HG02840 (cell line): Measurements from ENCODE around the gene CAPN15.

Source experiments
- ATAC-seq: cut with Tn5 transposase; IDR thresholded peaks from one replicate; pipeline ENCODE4 v1.9.1; 2021; ENCODE audit warnings: mild to moderate bottlenecking, moderate library complexity, moderate number of reproducible peaks; ENCODE audit not compliant: unreplicated experiment, low FRiP score

The CAPN15 gene

DNA sequence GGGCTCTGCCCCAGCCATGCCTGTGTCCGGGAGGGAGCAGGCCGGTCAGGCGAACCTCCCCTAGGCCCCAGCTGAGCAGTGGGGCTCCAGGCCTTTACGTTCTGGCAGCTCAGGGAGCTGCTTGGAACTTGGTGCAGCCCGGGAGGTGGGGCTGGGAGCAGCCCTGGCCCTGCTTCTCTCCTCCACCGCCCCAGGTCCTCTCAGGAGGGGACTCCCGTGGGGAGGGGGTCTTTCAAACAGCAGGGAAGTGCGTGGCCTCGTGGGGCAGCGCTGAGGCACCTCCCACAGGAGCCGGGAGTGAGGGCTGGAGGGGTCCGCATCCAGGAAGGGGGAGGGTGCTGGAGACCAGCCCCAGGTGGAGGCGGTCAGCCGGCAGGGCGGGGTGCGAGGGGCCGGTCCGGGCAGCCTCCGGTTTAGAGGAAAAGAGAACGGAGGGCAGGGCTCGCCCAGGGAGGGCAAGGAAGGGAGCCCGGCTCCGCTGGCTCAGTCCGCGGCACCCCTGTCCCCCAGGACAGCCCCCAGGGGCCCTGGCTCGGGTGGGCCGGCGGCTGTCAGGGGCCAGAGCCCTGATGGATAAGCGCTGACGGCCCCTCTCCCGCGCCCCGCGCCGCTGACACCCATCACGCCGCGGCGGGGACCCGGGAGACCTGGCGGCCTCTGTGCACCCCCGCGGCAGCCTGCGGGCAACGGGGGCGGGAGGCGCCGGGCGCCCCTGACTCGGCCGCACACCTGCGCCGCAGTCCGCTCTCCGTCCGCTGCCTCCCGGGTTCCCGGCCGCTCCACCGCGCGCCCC is 32.1 kb downstream of the CAPN15 start:
- ATAC-seq, result no peak

DNA sequence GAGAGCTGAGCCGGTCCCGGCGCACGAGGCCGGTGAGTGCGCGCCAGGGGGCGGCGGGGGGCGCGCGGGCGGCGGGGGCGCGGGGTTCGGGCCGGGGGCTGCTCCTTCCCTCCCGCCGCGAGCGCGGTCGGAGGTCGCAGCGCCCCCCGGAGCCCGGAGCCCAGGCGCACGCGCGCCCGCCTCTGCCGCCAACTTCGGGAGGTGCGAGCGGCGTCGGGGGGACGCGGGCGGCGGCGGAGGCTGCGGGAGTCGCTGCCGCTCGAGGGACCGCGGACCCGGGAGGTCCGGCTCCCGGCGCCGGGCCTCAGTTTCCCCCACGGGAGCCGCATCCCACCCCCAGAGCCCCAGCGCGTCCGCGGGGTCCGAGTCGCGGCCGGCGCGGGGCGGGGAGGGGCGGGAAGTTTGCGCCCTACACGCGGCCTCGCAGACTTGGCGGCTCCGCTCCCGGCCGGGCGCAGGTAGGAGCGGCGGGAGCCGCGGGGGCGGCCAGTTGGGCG is 32.7 kb downstream of the CAPN15 start, which contains the start of gene PRR35:
Gene PRR35, plus strand, starts transcription at position 191 of the 497 bp plus-strand sequence. CDS start 2,901 bp downstream, outside the sequence.
- no peak for ATAC-seq

DNA sequence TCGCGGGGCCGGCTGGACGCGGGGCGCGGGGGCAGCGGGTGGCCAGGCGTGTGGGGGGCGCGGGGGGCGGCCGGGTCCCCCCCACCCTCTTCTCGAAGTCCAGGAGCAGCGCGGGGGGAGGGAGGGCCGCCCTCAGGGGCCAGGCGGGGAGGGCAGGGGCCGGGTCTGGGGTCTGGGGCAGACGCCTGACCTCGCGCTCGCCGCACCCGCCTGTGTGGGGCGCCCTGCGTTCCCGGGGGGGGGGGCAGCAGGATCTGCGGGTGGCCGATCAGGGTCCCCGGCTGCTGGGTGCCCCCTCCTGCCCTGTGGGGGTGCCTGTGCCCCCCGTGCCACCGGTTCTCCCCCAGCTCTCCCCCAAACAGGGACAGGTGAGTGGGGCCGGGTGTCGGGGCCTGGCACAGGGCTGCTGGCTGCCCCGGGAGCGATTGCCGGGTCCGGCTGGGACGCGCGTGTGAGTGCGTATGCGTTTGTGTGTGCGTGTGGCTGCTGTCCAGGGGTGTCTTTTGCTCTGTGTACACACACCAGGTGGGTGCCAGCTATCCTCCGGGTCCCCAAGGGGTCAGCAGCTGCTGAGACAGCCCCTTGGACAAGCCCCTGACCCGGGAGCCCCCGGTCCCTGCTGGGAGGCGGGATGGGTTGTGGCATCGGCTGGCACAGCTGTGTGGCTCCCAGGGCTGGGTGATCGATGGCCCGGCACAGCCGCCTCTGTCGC is 33.3 kb downstream of the CAPN15 start:
- ATAC-seq, result no peak

DNA sequence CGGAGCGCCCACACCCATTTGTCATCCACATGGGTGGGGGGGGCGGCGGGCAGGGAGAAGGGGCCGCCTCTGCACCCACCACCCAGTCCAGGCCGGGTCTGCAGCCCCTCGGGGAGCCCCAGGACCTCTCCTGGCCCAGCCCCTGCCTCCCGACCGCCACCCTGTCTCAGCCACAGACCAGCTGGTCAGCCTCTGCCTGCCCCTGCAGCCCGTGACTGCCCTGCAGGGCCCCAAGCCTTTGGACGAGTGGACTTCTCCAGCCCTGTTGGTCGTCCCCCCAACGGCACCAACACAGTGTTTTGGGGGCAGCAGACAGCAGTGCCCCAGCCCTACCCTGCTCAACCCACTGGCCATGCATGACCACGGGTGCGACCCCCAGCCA is 33.9 kb downstream of the CAPN15 start:
- no peak for ATAC-seq

DNA sequence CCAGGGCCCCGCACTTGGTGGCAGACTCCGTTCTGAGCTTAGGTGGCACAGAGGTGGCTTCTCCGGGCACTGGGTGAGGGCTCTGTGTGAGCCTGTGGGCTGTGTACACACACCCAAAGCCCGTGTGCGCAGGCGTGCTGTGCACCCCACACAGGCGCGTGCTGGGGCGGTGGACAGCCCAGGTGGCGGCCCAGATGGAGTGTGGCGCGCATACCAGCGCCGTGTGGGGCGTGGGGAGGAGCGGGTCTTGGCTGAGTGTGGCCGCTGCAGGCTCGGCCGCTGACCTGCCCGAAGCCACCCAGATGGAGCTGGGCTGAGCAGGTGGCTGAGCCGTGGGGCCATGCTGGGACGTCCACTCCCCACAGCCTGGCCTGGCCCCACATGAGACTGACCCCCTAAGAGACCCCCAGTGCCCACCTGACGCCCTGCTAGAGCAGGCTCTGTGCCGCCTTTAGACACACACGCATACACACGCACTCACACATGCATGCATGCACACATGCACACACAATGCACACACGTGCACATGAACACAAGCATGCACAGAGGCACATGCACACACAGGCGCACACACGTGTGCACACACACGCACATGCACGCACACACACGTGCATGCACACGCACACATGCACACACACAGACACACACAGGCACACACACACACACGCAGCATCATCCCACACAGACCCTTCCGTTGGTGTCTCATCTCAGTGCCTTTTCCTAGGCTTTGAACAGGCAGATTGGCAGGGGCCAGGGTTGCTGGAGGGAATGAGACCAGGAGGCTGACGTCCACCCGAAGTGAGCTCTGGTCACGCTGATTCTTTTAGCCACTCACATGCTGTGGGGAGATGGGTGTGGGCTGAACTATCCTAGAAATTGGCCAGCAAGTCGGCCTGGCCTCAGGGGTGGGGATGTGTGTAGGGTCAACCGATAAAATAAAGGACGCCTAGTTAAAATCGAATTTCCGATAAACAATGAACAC is 34.7 kb downstream of the CAPN15 start:
- ATAC-seq, result no peak

- ATAC-seq, result no peak
These were observed 35.6 kb downstream of the CAPN15 start for GRCh38 chr16:563072-563644.

DNA sequence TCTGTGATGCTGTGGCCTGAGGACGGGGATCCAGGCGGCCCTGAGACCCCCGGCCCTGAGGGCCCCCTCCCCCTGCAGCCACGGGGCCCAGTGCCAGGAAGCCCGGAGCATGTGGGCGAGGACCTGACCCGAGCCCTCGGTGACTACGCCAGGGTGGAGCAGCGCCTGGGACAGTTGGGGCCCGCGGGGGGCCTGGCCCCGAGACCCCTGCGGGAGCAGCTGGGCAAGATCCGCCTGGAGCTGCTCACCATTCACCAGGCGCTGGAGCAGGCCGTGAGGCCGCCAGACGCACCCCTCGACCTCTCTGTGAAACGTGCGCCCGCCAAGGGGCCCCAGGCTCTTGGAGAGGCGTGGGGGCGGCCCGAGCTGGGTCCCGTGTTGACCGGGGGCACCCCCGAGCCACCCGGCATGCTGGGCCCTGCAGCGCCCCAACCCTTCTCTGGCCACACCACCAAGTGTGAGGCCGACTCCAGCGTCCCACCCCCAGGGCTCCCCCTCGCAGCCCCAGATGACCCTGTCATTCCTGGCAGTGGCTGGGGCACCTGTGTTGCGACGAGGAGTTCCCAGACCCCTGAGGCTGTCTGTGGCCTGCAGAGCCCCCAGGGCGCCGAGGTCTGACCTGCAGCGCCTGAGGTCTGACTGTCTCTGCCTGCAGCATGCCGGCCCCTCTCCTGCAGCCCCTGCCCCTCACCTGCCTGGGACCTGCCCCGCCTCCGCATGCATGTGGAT is 37.3 kb downstream of the CAPN15 start:
- ATAC-seq, result no peak

- ATAC-seq, result no peak
These were observed 38.2 kb downstream of the CAPN15 start for GRCh38 chr16:565419-566330.

GRCh38 chr16:566475-567372 is 39.2 kb downstream of the CAPN15 start, which contains the start of gene NHLRC4:
Gene NHLRC4, plus strand, starts transcription at chr16:567005. Its CDS starts 1,043 bp downstream, at chr16:568048.
- ATAC-seq, result peak; percentile 40

DNA sequence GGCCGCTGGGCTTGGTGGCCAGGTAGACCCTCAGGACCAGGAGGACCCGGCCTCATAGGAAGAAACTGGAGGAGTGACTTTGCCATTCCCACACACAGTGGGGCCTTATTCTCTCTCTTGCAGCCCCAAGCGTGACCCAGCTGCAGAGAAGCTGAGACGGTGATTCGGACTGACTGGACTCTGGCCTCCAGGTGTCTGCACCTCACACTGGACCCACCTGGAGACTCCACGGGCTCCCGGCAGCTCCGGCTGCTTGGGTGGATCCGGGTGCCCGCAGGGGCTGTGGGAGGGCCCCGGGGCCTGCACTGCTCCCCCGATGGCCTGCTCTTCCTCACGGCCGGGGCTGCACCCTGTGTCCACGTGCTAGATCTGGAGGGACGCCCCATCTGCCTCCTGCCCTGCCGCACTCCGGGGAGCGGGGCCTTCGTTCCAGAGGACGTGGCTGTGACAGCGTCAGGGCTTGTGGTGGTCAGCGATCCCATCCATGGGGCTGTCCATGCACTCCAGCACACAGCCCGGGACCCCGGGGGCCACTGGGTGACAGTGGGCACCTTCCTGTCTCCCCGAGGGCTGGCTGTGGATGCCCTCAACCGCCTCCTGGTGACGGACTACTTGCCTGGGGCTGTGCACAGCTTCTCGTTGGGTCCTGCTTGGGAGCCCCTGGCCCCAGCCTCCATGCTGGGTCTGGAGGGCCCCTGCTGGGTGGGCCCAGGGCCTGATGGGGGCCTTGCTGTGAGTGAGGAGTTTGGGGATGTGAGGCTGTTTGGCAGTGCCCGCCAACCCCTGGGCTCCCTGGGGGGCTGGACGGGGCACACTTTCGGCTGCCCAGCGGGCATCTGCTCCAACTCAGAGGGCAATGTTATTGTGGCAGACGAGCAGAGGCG is 40.1 kb downstream of the CAPN15 start:
- no peak for ATAC-seq

DNA sequence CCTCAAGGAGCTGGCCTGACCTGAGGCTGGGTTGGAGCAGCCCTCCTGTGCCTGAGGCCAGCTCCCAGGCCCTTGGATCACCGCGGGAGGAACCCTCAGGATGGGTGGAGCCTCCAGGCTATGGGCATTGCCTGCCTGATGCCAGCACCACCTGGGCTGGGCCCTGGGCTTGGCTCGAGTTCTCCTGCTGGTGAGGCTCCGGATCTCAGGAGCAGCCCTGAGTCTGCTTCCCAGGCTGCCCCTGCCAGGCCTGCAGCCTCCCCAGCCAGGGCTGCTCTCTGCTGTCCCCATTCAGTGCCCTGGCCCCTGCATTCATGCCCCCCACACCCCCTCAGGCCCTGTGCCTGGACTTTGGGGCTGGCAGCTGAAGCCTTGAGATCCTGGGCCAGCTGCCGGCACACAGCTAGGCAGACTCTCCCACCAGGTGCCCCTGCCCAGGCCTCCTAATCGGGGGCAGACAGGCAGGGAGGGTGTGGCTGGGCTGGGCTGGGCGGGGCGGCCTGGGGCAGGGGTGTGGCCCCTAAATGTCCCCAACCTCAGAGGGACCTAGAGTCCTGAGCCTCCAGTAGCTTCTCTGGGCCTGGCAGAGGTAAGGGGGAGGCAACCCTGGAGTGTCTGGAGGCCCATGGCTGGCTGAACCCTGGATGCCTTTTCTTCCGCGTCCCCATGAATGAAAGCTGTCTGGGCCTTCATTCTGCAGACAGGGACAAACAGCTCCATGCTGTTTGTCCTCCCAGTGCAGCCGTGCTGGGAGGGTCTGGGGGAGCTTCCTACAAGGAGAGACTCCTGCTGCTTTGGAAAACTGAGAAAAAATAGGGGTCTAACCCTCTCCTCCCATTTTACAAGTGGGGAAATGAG is 41.1 kb downstream of the CAPN15 start:
- ATAC-seq, result no peak

GRCh38 chr16:569445-570254 is 42.1 kb downstream of the CAPN15 start, which contains the start of gene PIGQ:
Gene PIGQ, plus strand, starts transcription at chr16:569968. Its CDS starts 4,107 bp downstream, at chr16:574075.
- no peak for ATAC-seq

- no peak for ATAC-seq
These were observed 45.5 kb downstream of the CAPN15 start for GRCh38 chr16:572865-573650.
